PC-3 (cell line): ENCODE results near the gene RAB3C.

Experiments
- EZH2 ChIP-seq: fragments of 300-600 bp; sonication (generic); IDR thresholded peaks from one replicate; pipeline ENCODE4 v1.6.1; 2017; ENCODE audit warnings: antibody characterized with exemption, mild to moderate bottlenecking, low read length; ENCODE audit not compliant: unreplicated experiment
- TF ChIP-seq, protein P1 (sequence below): fragments of 300-600 bp; sonication (generic); conservative IDR thresholded peaks from 2 replicates; pipeline ENCODE4 v1.5.1; 2017; ENCODE audit warnings: antibody characterized with exemption, low read depth, mild to moderate bottlenecking, low read length

- TF ChIP-seq, protein P1, sequence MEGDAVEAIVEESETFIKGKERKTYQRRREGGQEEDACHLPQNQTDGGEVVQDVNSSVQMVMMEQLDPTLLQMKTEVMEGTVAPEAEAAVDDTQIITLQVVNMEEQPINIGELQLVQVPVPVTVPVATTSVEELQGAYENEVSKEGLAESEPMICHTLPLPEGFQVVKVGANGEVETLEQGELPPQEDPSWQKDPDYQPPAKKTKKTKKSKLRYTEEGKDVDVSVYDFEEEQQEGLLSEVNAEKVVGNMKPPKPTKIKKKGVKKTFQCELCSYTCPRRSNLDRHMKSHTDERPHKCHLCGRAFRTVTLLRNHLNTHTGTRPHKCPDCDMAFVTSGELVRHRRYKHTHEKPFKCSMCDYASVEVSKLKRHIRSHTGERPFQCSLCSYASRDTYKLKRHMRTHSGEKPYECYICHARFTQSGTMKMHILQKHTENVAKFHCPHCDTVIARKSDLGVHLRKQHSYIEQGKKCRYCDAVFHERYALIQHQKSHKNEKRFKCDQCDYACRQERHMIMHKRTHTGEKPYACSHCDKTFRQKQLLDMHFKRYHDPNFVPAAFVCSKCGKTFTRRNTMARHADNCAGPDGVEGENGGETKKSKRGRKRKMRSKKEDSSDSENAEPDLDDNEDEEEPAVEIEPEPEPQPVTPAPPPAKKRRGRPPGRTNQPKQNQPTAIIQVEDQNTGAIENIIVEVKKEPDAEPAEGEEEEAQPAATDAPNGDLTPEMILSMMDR, result no peak
- TF ChIP-seq EZH2, result no peak
Measured at GRCh38 chr5:58641533-58641932, 58.7 kb downstream of the RAB3C start.
